ENCODE results near the gene OR51B2.
"Not testable (repeated sequence)": the region's sequence is repeated elsewhere in the genome, so short reads cannot be mapped to it uniquely, and the experiment has no call there.

OR51B2 gene

GRCh38 chr11:5307256-5308019 is 16.7 kb downstream of the OR51B2 start:
- no peak for DNase-seq

DNA sequence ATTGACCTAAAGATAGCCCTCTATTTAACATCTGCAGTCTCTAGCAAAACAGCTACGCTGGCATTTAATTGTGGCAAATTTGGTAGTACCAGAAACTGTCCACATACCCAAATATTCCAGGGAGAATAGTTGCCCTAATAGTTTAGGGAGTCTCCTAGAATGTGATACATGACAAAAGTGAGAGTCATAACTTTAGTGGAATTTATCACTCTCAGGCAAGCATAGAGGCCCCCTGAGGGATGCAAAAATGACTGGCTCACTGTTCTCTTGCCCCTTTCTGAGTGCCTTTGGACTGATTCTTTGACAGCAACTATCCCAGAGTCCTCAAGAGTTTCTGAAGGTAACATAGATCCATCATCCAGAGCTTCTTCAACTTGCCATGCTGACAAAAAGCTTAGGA is 20.1 kb downstream of the OR51B2 start:
- no peak for DNase-seq

- no peak for DNase-seq
These were observed 20.5 kb downstream of the OR51B2 start for GRCh38 chr11:5303626-5304025.

GRCh38 chr11:5301846-5302245 is 22.3 kb downstream of the OR51B2 start, which contains the start of gene OR51B4:
OR51B4 (minus strand) TSS chr11:5301946; CDS start chr11:5301946, 0 bp downstream.
- no peak for DNase-seq

- no peak for DNase-seq
These were observed 23.8 kb downstream of the OR51B2 start for GRCh38 chr11:5300251-5300650.

- no peak for DNase-seq
These were observed 25.6 kb downstream of the OR51B2 start for GRCh38 chr11:5298451-5298850.

- DNase-seq = no peak
These were observed 26.3 kb downstream of the OR51B2 start for GRCh38 chr11:5297721-5298323.

DNA sequence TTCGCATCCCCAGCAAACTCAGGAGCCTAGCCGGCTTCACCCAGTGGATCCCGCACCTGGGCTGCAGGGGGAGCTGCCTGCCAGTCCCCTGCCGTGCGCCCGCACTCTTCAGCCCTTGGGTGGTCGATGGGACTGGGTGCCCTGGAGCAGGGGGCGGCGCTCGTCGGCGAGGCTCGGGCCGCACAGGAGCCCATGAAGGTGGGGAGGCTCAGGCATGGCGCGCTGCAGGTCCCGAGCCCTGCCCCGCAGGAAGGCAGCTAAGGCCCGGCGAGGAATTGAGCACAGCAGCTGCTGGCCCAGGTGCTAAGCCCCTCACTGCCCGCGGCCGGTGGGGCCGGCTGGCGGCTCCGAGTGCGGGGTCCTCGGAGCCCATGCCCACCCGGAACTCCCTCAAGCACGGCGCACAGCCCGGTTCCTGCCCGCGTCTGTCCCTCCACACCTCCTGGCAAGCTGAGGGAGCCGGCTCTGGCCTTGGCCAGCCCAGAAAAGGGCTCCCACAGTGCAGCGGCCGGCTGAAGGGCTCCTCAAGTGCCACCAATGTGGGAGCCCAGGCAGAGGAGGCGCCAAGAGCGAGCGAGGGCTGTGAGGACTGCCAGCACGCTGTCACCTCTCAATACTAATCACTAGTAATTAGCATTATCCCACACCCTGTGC is 29.6 kb downstream of the OR51B2 start:
- DNase-seq = not testable (repeated sequence)

- no peak for DNase-seq
These were observed 31.1 kb downstream of the OR51B2 start for GRCh38 chr11:5293028-5293427.

GRCh38 chr11:5291207-5291838 is 32.8 kb downstream of the OR51B2 start:
- DNase-seq = no peak

- no peak for DNase-seq
These were observed 34.0 kb downstream of the OR51B2 start for GRCh38 chr11:5290106-5290505.

GRCh38 chr11:5289696-5290095 is 34.4 kb downstream of the OR51B2 start:
- DNase-seq = no peak

GRCh38 chr11:5288906-5289550 is 35.1 kb downstream of the OR51B2 start:
- no peak for DNase-seq

DNA sequence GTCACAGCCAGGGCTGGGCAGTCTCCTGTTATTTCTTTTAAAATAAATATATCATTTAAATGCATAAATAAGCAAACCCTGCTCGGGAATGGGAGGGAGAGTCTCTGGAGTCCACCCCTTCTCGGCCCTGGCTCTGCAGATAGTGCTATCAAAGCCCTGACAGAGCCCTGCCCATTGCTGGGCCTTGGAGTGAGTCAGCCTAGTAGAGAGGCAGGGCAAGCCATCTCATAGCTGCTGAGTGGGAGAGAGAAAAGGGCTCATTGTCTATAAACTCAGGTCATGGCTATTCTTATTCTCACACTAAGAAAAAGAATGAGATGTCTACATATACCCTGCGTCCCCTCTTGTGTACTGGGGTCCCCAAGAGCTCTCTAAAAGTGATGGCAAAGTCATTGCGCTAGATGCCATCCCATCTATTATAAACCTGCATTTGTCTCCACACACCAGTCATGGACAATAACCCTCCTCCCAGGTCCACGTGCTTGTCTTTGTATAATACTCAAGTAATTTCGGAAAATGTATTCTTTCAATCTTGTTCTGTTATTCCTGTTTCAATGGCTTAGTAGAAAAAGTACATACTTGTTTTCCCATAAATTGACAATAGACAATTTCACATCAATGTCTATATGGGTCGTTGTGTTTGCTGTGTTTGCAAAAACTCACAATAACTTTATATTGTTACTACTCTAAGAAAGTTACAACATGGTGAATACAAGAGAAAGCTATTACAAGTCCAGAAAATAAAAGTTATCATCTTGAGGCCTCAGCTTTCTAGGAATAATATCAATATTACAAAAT is 35.8 kb downstream of the OR51B2 start:
- DNase-seq = no peak

GRCh38 chr11:5286901-5287300 is 37.2 kb downstream of the OR51B2 start:
- no peak for DNase-seq

DNA sequence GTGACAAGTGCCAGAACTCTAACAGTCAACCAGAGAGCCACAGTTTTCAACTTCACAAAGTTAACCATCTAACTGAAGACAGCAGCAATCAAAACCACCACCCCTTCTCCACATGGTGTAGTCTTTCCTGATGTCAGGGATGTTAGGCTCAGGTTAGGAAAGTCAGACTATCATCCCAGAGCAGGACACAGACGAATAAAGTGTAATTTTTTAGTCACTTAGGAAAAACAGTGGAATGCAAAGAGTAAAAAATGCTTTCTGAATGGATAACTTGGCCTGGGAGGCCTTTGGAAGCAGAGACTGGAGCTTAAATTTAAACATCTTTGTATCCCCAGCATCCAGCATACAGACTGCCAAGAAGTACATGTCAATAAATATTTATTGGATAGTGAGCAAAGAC is 37.7 kb downstream of the OR51B2 start:
- no peak for DNase-seq

DNA sequence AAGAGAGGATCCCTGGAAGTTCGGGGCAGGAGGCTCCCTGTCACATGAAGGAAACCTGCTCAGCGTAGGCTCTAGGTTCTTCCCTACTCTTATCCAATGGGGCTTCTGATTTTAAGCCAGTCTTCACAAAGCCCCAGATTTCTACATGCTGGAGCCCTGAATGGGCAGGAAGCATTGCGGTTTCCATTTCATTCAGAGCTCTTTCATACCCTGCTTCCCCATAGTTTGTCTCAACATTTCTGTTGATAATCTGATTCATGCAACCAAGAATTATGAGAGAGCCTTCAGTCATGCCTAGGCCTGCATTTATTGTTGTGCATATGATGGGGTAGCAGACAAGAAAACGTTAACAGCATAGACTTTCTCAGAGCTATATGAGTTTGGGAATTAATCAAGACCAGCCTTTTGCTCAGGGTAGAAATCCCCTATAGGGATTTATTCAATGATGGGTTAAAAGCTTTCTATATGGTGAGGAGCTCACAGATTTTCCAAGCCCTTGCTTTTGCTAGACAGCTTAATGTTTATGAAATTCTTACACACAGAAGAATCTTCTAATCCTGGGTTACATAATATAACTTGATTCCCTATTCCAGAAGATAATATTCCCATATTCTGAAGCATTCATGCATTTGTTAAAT is 38.3 kb downstream of the OR51B2 start:
- DNase-seq = no peak

DNA sequence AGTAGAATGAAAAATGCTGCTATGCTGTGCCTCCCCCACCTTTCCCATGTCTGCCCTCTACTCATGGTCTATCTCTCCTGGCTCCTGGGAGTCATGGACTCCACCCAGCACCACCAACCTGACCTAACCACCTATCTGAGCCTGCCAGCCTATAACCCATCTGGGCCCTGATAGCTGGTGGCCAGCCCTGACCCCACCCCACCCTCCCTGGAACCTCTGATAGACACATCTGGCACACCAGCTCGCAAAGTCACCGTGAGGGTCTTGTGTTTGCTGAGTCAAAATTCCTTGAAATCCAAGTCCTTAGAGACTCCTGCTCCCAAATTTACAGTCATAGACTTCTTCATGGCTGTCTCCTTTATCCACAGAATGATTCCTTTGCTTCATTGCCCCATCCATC is 39.5 kb downstream of the OR51B2 start:
- no peak for DNase-seq

GRCh38 chr11:5283882-5284281 is 40.2 kb downstream of the OR51B2 start:
- DNase-seq = no peak

GRCh38 chr11:5283086-5283485 is 41.0 kb downstream of the OR51B2 start:
- DNase-seq = no peak

DNA sequence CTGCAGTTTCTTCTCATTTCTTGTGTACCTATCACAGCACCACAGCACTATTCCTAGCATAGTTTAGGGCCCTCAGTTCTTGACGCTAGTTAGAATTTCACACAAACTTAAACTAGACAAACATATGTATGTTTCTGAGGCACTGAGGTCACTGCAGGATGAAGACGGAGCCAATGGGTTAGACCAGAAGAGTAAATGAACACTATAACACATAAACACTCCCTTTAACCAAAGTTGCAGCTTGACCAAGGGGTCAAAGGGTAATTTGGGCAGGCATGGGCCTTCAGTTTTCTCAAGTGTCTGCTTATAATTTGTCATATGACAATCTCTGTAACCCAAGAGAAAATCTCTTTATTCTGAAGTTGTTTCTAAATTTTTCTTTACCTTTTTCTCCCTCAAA is 41.5 kb downstream of the OR51B2 start:
- DNase-seq = no peak

GRCh38 chr11:5281596-5281995 is 42.5 kb downstream of the OR51B2 start:
- no peak for DNase-seq
